Adrenal gland (tissue), 12 donors: ENCODE results near the gene SOX11. TPM values are rescaled to one million over a fixed set of nuclear protein-coding genes. Genes with fewer than 3 reads are reported as not detected.

Source experiments
- DNase-seq, 7 donors: peaks; one replicate each; pipeline ENCODE4 v3.0.0-alpha.2; 2019 to 2020
- H3K27ac ChIP-seq, 5 donors: fragments of 200-600 bp; sonication (generic) in 4 of 5; 1 replicate in 3 of 5; 2 replicates in 2 of 5; pipeline versions ENCODE4 v1.5.1 to v1.8.0; 2016 to 2020; ENCODE audit warnings: mild to moderate bottlenecking in 1 of 5
- H3K27me3 ChIP-seq: fragments of 200-600 bp; 2 replicates; pipeline ENCODE4 v1.8.0; 2021
- H3K36me3 ChIP-seq, 2 donors: fragments of 200-600 bp; replicated peaks in 1 of 2; 1 replicate in 1 of 2; 2 replicates in 1 of 2; pipeline versions ENCODE4 v1.5.1 to v1.8.0; 2018 to 2022
- H3K4me1 ChIP-seq, 2 donors: fragments of 200-600 bp; replicated peaks in 1 of 2; 1 replicate in 1 of 2; 2 replicates in 1 of 2; pipeline versions ENCODE4 v1.5.1 to v1.8.0; 2018 to 2021
- H3K4me3 ChIP-seq, 4 donors: fragments of 200-600 bp; sonication (generic) in 3 of 4; one replicate each; pipeline ENCODE4 v1.5.1; 2016 to 2018
- H3K9me3 ChIP-seq, 3 donors: fragments of 200-600 bp; sonication (generic) in 1 of 3; replicated peaks in 1 of 3; 1 replicate in 2 of 3; 2 replicates in 1 of 3; pipeline versions ENCODE4 v1.5.1 to v1.8.0; 2016 to 2021
- POLR2A ChIP-seq, 2 donors: fragments of 450-650 bp; IDR thresholded peaks; one replicate each; pipeline ENCODE4 v1.6.1; 2017; ENCODE audit warnings: antibody characterized with exemption in 2 of 2, mild to moderate bottlenecking in 2 of 2, moderate library complexity in 1 of 2
- WGBS, 4 donors: extraction: QIAGEN DNeasy Blood & Tissue Kit in 2 of 4; methylation state at CpG; one replicate each; pipeline versions ENCODE4 v1.1.5 to v1.1.7; 2013 to 2017; 5-methylcytosine and 5-hydroxymethylcytosine counted together
- intact Hi-C, 2 donors: fragments of 100-400 bp; cut with DNase I; formaldehyde crosslinking; loops; one replicate each; pipeline versions ENCODE4 v1.14.1 to v1.15.0; 2022 to 2023
- polyA plus RNA-seq, 3 donors: library from polyadenylated mRNA; stranded (reverse); fragments of 200-250 nt in 2 of 3; fragments of 350-450 nt in 1 of 3; fragmentation: Illumina TruSeq in 1 of 3; extraction: RNeasy Lipid Tissue Mini Kit (QIAGEN cat#74804) in 1 of 3; gene quantifications; one replicate each; pipeline ENCODE4 v1.2.3, GENCODE V29; 2013 to 2014
- total RNA-seq, 9 donors: library from RNA; depleted of rRNA in 4 of 9; stranded (reverse); fragments of >200 nt in 4 of 9; fragments of 120-200 nt in 1 of 9; fragmentation: NEBNext Ultra II Directional in 1 of 9; extraction: Animal tissue kit (Norgen Biotek cat#: 25700) in 1 of 9; gene quantifications; one replicate each; pipeline versions ENCODE4 v1.1.0 to v1.2.4, GENCODE V29; 2013 to 2023
- TF ChIP-seq, protein P1 (sequence below), 6 experiments: fragments of 450-650 bp in 4 of 6; fragments of 200-600 bp in 2 of 6; sonication (generic) in 1 of 6; IDR thresholded peaks; 1 replicate in 5 of 6; 2 replicates in 1 of 6; pipeline versions ENCODE4 v1.5.1 to v1.8.0; 2016 to 2021; ENCODE audit warnings: antibody characterized with exemption in 6 of 6, mild to moderate bottlenecking in 2 of 6, moderate library complexity in 1 of 6
- donor health status: healthy with polysubstance abuse.
- donor health status: Bipolar disorder and iron deficiency.
- donor health status: DM: yes; HTN: yes; CAD: no.
- donor health status: DM: no; HTN: no; CAD: no.
- donor health status: DM: no; HTN: no; CAD: no.
- donor health status: DM: yes; HTN: yes; CAD: no.

Gene SOX11
- total and polyA plus RNA-seq, 12 donors = under 0.01 to 1.5 TPM; not detected in 10

DNA sequence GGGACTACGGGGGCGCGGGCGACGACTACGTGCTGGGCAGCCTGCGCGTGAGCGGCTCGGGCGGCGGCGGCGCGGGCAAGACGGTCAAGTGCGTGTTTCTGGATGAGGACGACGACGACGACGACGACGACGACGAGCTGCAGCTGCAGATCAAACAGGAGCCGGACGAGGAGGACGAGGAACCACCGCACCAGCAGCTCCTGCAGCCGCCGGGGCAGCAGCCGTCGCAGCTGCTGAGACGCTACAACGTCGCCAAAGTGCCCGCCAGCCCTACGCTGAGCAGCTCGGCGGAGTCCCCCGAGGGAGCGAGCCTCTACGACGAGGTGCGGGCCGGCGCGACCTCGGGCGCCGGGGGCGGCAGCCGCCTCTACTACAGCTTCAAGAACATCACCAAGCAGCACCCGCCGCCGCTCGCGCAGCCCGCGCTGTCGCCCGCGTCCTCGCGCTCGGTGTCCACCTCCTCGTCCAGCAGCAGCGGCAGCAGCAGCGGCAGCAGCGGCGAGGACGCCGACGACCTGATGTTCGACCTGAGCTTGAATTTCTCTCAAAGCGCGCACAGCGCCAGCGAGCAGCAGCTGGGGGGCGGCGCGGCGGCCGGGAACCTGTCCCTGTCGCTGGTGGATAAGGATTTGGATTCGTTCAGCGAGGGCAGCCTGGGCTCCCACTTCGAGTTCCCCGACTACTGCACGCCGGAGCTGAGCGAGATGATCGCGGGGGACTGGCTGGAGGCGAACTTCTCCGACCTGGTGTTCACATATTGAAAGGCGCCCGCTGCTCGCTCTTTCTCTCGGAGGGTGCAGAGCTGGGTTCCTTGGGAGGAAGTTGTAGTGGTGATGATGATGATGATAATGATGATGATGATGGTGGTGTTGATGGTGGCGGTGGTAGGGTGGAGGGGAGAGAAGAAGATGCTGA, 1.4 kb downstream of the SOX11 start:
- TF ChIP-seq POLR2A (IDR thresholded peaks at IDR 0.05) = no peak
- TF ChIP-seq, protein P1, sequence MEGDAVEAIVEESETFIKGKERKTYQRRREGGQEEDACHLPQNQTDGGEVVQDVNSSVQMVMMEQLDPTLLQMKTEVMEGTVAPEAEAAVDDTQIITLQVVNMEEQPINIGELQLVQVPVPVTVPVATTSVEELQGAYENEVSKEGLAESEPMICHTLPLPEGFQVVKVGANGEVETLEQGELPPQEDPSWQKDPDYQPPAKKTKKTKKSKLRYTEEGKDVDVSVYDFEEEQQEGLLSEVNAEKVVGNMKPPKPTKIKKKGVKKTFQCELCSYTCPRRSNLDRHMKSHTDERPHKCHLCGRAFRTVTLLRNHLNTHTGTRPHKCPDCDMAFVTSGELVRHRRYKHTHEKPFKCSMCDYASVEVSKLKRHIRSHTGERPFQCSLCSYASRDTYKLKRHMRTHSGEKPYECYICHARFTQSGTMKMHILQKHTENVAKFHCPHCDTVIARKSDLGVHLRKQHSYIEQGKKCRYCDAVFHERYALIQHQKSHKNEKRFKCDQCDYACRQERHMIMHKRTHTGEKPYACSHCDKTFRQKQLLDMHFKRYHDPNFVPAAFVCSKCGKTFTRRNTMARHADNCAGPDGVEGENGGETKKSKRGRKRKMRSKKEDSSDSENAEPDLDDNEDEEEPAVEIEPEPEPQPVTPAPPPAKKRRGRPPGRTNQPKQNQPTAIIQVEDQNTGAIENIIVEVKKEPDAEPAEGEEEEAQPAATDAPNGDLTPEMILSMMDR (IDR thresholded peaks at IDR 0.05) = no peak

DNA sequence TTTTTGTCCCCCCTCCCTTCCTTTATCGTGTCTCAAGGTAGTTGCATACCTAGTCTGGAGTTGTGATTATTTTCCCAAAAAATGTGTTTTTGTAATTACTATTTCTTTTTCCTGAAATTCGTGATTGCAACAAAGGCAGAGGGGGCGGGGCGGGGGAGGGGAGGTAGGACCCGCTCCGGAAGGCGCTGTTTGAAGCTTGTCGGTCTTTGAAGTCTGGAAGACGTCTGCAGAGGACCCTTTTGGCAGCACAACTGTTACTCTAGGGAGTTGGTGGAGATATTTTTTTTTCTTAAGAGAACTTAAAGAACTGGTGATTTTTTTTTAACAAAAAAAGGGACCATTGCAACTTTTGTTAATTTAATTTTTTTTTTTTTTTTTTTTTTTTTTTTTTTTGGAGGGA, 2.1 kb downstream of the SOX11 start:
- Histone ChIP-seq H3K4me3 (no peak overlapping the region), H3K36me3 (no peaks in the 10 kb centered on the region), H3K4me1 (peaks cover 0 to 10% of the 10 kb centered on the region in 2 donors), H3K27ac (no peak overlapping the region), H3K27me3 (peaks cover 74% of the 10 kb centered on the region), H3K9me3 (no peaks in the 10 kb centered on the region)
- DNase-seq = no peak
- TF ChIP-seq, protein P1 (IDR thresholded peaks at IDR 0.05) = no peak
- TF ChIP-seq POLR2A (IDR thresholded peaks at IDR 0.05) = no peak
- intact Hi-C loops = no loop called here
- 12 to 27% (median 16%) methylated on average over 9 of the region's 9 CpGs for whole genome bisulfite sequencing, 4 donors

More for the DNA sequence above, 1.4 kb downstream of the SOX11 start:
- intact Hi-C loops = no loop called here
- Histone ChIP-seq H3K9me3 (no peaks in the 10 kb centered on the region), H3K4me1 (peaks cover 0 to 10% of the 10 kb centered on the region in 2 donors), H3K27ac (no peak overlapping the region), H3K36me3 (no peaks in the 10 kb centered on the region), H3K4me3 (no peak overlapping the region), H3K27me3 (peaks cover 79% of the 10 kb centered on the region)
- WGBS, 4 donors = 2 to 3% (median 3%) methylated on average over 10 to 102 of the region's 102 CpGs
- DNase-seq = no peak

DNA sequence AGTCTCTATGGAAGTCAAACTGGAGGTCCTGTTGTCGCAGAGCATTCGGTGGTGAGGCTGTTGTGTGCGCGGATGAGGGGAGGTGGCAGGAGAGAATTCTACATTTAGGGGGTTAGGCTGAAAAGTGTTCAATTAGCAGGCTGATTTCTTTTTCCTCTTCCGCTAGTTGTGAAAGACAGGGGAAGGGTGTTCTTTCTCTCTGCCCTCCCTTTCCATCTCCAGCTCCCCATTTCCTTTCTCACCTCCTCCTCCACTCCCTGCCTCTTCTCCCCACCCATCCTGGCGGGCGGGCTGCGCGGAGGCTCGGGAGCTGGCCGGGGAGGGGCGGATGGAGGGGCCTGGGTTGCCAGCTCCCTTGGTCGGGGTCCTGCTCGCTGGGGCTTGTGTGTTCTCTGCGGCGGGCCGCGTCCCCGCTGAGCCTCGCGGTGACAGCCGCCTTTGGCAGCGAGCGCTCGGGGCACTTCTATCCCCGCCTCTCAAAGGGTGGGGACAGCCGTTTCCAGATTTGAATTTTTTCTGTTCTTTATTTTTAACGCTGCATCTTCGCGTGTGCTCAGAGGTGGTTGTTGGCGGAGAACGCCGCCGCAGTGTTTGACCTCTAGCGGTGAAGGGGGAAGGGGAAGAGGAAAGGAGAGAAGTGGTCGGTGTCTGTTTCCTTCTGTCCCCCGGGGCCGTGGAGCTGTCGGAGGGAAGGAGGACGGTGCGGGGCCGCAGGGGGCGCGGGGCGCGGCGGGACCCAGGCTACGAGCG, 3.6 kb downstream of the SOX11 start:
- H3K27ac ChIP-seq = no peak overlapping the region
- H3K4me1 ChIP-seq = peaks cover 0 to 10% of the 10 kb centered on the region in 2 donors
- no peak for TF ChIP-seq POLR2A (IDR thresholded peaks at IDR 0.05)
- TF ChIP-seq, protein P1 (IDR thresholded peaks at IDR 0.05) = no peak
- 6 to 8% (median 7%) methylated on average over 39 to 49 of the region's 49 CpGs for WGBS, 4 donors
- peaks cover 70% of the 10 kb centered on the region for H3K27me3 ChIP-seq
- H3K36me3 ChIP-seq = no peaks in the 10 kb centered on the region
- H3K9me3 ChIP-seq = no peaks in the 10 kb centered on the region
- intact Hi-C loops = no loop called here
- no peak for DNase-seq
- peak overlapping the region in 1 of 4 donors; percentile 32 for H3K4me3 ChIP-seq

DNA sequence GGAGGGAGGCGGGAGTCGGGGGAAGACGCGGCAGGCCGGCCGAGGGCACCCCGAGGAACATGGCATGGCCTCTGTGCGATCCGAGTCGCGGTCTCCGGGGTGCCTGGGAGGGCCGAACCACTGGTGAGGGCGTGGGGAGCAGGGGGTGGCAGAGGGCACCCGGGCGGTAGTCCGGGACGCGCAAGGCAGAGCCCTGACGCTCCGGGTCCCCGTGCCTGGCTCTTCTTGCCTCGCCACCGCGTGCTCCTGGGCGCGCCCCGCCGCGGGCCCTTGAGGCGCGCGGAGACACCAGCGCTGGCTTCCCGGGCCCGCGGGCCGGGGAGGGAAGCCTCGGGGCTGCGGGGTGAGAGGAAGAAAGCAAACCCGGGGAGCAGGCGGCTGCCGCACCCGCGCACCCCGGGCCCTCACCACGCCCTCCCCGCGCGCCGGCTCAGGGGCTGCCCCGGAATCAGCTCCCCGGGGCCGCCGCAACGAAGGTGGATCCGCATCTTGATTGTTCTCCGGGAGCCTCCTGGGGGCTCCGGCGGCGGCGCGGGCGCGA, 4.3 kb downstream of the SOX11 start:
- WGBS, 4 donors = 1 to 2% (median 2%) methylated on average over 10 to 65 of the region's 65 CpGs; no CpG with 5 or more reads in 1 of the 4 donors
- TF ChIP-seq, protein P1 (IDR thresholded peaks at IDR 0.05) = no peak
- no peak for TF ChIP-seq POLR2A (IDR thresholded peaks at IDR 0.05)
- DNase-seq = no peak
- Histone ChIP-seq H3K27ac (no peak overlapping the region), H3K27me3 (peaks cover 64% of the 10 kb centered on the region), H3K36me3 (no peaks in the 10 kb centered on the region), H3K9me3 (no peaks in the 10 kb centered on the region), H3K4me3 (peak overlapping the region in 1 of 4 donors; percentile 32), H3K4me1 (peaks cover 0 to 10% of the 10 kb centered on the region in 2 donors)
- intact Hi-C loops = no loop called here
